Type B pancreatic cell (in vitro differentiated cells): Measurements from ENCODE around the gene CLEC2D. TPM values are rescaled to one million over a fixed set of nuclear protein-coding genes. Genes with fewer than 3 reads are reported as not detected.
"Not testable (repeated sequence)": the region's sequence is repeated elsewhere in the genome, so short reads cannot be mapped to it uniquely, and the experiment has no call there.

ENCODE experiments used
- DNase-seq: peaks from one replicate; pipeline ENCODE4 v3.0.0; 2021; ENCODE audit warnings: mixed read lengths; ENCODE audit not compliant: unreplicated experiment; ENCODE audit errors: extremely low spot score
- H3K27ac Mint-ChIP-seq: 2 replicates; pipeline ENCODE4 v1.8.0; 2021; ENCODE audit warnings: mild to moderate bottlenecking, mixed read lengths
- H3K27me3 Mint-ChIP-seq: 2 replicates; pipeline ENCODE4 v1.8.0; 2021; ENCODE audit warnings: mixed read lengths
- H3K36me3 Mint-ChIP-seq: 2 replicates; pipeline ENCODE4 v1.8.0; 2021; ENCODE audit warnings: mixed read lengths
- H3K4me1 Mint-ChIP-seq: one replicate; pipeline ENCODE4 v1.8.0; 2021; ENCODE audit warnings: mixed read lengths; ENCODE audit not compliant: unreplicated experiment
- H3K4me3 Mint-ChIP-seq: 2 replicates; pipeline ENCODE4 v1.8.0; 2021; ENCODE audit warnings: mild to moderate bottlenecking, mixed read lengths
- H3K9me3 Mint-ChIP-seq: 2 replicates; pipeline ENCODE4 v1.8.0; 2021; ENCODE audit warnings: mixed read lengths
- CTCF ChIP-seq: fragments of 200-600 bp; sonication (generic); conservative IDR thresholded peaks from 2 replicates; pipeline ENCODE4 v1.5.0; 2021; ENCODE audit warnings: antibody characterized with exemption, mild to moderate bottlenecking
- total RNA-seq: library from RNA; stranded (reverse); gene quantifications from 2 replicates; pipeline ENCODE4 v1.2.1, GENCODE V29; 2021; ENCODE audit warnings: low replicate concordance

The CLEC2D gene
- total RNA-seq, 1 donor from 2014 or later: 10.3 TPM

DNA sequence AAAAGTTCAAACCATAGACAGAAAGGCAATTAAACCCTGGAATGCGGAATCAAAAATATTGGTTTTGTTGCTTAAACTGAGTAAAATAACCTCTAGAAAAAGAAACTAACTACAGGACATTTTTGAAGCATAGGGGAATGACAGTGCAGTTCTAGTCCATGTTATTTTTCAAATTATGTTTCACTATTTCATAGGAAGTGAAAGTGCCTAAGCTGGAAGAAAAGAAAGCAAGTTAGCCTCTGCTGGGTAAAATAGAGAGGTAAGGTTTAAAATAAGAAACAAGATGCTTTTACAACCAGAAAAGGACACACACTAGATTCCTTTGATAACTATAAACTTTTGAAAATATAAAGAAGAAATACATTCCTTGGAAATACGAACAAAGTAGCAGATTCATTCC lies 62.3 kb downstream of the CLEC2D start:
- no peak for DNase-seq
- Mint-ChIP-seq H3K36me3 (no peaks in the 10 kb centered on the region), H3K4me1 (no peaks in the 10 kb centered on the region), H3K27ac (no peak overlapping the region), H3K4me3 (no peak overlapping the region), H3K9me3 (no peaks in the 10 kb centered on the region), H3K27me3 (no peaks in the 10 kb centered on the region)
- TF ChIP-seq CTCF: no peak

- H3K9me3 Mint-ChIP-seq: no peaks in the 10 kb centered on the region
Observed at GRCh38 chr12:9732921-9733461, 63.5 kb downstream of the CLEC2D start, which contains the start of gene CLECL1. Gene CLECL1, minus strand, starts transcription at chr12:9733097.

GRCh38 chr12:9735601-9736000 lies 66.1 kb downstream of the CLEC2D start:
- TF ChIP-seq CTCF: no peak
- H3K4me3 Mint-ChIP-seq: no peak overlapping the region
- no peak for DNase-seq
- no peaks in the 10 kb centered on the region for H3K36me3 Mint-ChIP-seq
- H3K4me1 Mint-ChIP-seq: no peaks in the 10 kb centered on the region
- no peak overlapping the region for H3K27ac Mint-ChIP-seq
- no peaks in the 10 kb centered on the region for H3K9me3 Mint-ChIP-seq
- H3K27me3 Mint-ChIP-seq: no peaks in the 10 kb centered on the region

More at GRCh38 chr12:9732921-9733461, 63.5 kb downstream of the CLEC2D start, which contains the start of gene CLECL1:
- no peak within 1 kb of the TSS for H3K27ac Mint-ChIP-seq
- H3K36me3 Mint-ChIP-seq: no peaks in the 10 kb centered on the region
- no peak for DNase-seq
- no peaks in the 10 kb centered on the region for H3K27me3 Mint-ChIP-seq
- H3K4me3 Mint-ChIP-seq: no peak within 1 kb of the TSS
- no peak for TF ChIP-seq CTCF
- no peaks in the 10 kb centered on the region for H3K4me1 Mint-ChIP-seq

- Mint-ChIP-seq H3K27me3 (no peaks in the 10 kb centered on the region), H3K4me1 (no peaks in the 10 kb centered on the region), H3K4me3 (no peak overlapping the region), H3K36me3 (no peaks in the 10 kb centered on the region), H3K27ac (no peak overlapping the region), H3K9me3 (no peaks in the 10 kb centered on the region)
- no peak for TF ChIP-seq CTCF
- no peak for DNase-seq
Observed at GRCh38 chr12:9736936-9737705, 67.6 kb downstream of the CLEC2D start.

DNA sequence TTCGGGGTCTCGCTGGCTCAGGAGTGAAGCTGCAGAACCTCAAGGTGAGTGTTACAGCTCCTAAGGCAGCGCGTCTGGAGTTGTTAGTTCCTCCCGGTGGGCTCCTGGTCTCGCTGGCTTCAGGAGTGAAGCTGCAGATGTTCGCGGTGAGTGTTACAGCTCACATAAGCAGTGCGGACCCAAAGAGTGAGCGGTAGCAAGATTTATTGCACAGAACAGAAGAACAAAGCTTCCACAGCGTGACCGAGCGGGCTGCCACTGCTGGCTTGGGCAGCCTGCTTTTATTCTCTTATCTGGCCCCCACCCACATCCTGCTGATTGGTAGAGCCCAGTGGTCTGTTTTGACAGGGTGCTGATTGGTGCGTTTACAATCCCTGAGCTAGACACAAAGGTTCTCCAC lies 69.4 kb downstream of the CLEC2D start:
- not testable (repeated sequence) for H3K4me1 Mint-ChIP-seq, H3K27ac Mint-ChIP-seq, H3K9me3 Mint-ChIP-seq, DNase-seq, H3K36me3 Mint-ChIP-seq, H3K27me3 Mint-ChIP-seq
- H3K4me3 Mint-ChIP-seq: peak overlapping the region; percentile 60

- not testable (repeated sequence) for H3K36me3 Mint-ChIP-seq, H3K4me1 Mint-ChIP-seq, H3K4me3 Mint-ChIP-seq, DNase-seq, H3K27me3 Mint-ChIP-seq, H3K9me3 Mint-ChIP-seq
- H3K27ac Mint-ChIP-seq: peak overlapping the region; percentile 70
Observed at GRCh38 chr12:9739404-9740105, 70.0 kb downstream of the CLEC2D start.
